ENCODE measurements around the gene ZYG11B.
"Not testable (repeated sequence)": the region's sequence is repeated elsewhere in the genome, so short reads cannot be mapped to it uniquely, and the experiment has no call there.

Gene ZYG11B

GRCh38 chr1:52726265-52727113, at the start of gene ZYG11B:
Gene ZYG11B (plus strand): TSS chr1:52726453. CDS start chr1:52726654, 201 bp downstream.
- DNase-seq, result peak; percentile 91

- no peak for DNase-seq
Measured at GRCh38 chr1:52677076-52677806, 49.0 kb upstream of the ZYG11B start.

DNA sequence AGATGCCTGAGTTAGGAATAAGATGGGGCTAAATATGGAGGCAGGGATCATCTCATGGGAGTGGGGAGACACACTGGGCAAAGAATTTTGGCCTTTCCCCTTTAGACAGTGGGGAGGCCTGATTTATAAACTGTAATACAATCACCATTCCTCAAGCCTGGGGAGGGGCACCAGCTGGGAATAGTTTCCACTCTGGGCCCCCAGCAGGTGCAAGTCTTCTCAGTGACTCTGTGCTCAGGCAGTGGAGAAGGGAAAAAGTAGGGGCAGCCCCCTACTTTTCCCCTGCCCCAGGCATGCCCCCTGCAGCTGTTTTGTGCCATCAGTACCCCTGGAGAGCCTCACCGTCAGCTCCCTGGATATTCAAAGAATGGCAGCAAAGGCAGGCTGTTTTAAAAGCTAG, 47.2 kb upstream of the ZYG11B start:
- DNase-seq, result no peak

DNA sequence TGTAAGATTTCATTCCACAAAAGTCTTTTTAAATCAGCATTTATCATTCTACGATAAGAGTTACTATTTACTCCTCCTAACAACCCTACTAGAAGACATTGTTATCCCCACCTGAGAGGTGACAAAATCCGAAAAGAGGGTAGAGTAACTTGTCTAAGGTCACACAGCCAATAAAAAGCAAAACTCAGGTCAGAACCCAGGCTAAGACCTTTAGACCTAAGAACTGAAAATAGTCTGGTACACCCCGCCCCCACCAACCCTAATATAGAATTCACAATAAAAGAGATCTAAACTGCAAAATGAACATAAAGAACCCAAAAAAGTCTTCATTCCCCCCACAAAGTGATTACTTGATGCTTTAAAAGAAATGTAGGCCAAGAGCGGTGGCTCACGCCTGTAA, 46.8 kb upstream of the ZYG11B start:
- DNase-seq, result no peak

GRCh38 chr1:52680353-52680752, 45.9 kb upstream of the ZYG11B start:
- no peak for DNase-seq

- DNase-seq, result no peak
Measured at GRCh38 chr1:52681136-52681535, 45.1 kb upstream of the ZYG11B start.

- DNase-seq, result no peak
Measured at GRCh38 chr1:52683367-52683940, 42.8 kb upstream of the ZYG11B start.

- no peak for DNase-seq
Measured at GRCh38 chr1:52684545-52684944, 41.7 kb upstream of the ZYG11B start.

- DNase-seq, result peak; percentile 63
Measured at GRCh38 chr1:52686261-52686751, 39.9 kb upstream of the ZYG11B start.

DNA sequence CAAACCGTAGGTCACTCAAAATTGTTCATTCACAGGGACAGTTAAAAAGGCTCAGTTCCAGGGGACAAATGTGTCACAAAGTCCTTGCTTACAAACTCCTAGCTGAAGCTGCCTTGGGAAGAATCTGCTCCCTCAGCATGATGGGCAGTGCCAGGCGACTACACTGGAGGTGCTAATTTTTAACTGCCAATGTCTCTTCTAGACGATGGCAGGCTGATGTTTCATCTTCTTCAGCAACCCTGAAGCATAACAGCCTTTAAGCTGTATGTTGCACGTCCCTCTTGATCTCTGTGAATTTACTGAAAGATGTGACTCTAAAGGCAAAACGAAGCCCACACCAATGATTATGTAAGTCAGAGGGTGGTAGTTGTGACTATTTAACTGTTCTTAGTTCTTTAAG, 39.4 kb upstream of the ZYG11B start:
- DNase-seq, result no peak

DNA sequence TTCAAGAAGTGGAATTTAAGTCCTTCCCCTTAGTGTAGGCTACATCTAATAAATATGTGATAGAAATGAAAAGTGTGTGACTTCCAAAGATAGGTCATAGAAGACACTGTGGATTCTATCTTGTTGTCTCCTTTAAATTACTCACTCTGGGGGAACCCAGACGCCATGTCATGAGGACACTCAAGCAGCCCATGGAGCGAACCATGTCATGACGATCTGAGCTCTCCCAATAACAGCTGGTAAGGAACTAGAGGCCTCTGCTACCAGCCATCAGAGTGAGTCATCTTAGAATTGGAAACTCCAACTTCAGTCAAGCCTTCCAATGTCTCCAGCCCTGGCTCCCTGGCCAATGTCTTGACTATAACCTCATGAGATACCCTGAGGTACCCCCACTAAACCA, 34.4 kb upstream of the ZYG11B start:
- DNase-seq, result no peak

DNA sequence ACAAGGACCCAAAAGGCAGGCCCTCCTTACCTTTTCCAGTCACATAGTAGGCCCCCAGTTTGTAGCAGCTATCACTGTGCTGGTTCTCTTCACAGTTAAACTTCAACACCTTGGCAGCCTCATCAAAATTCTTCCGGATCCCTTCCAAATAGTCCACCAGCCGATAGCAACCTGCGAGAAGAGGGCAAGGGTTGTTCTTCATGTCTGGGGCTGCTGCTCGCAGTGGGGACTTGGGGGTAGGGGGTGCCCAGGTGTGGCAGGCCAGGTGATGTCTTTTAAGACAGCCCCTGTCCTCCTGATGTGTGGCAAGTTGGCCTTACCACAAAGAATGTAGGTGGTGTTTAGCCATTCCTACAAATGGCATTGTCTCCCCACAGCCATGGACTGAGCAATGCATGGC, 33.6 kb upstream of the ZYG11B start:
- no peak for DNase-seq

DNA sequence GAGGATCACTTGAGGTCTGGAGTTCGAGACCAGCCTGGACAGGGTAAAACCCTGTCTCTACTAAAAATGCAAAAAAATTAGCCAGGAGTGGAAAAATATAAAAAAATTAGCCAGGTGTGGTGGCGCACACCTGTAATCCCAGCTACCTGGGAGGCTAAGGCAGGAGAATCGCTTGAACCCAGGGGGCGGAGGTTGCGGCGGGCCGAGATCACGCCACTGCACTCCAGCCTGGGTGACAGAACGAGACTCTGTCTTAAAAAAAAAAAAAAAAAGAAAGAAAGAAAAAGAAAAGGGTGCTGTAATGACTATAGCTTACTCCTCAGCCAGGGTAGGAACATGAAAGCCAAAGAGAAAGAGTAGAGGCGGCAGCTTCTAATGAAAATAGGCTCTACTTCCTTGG, 32.9 kb upstream of the ZYG11B start:
- DNase-seq, result not testable (repeated sequence)

- DNase-seq, result no peak
Measured at GRCh38 chr1:52693843-52694242, 32.4 kb upstream of the ZYG11B start.

- no peak for DNase-seq
Measured at GRCh38 chr1:52695627-52696026, 30.6 kb upstream of the ZYG11B start.

- DNase-seq, result peak; percentile 91
Measured at GRCh38 chr1:52697795-52698674, 28.2 kb upstream of the ZYG11B start, which contains the start of gene COA7. Gene COA7 (minus strand): TSS chr1:52698347. CDS start chr1:52698326, 21 bp downstream.

- DNase-seq, result peak; percentile 96
Measured at GRCh38 chr1:52702886-52703787, 23.1 kb upstream of the ZYG11B start.

DNA sequence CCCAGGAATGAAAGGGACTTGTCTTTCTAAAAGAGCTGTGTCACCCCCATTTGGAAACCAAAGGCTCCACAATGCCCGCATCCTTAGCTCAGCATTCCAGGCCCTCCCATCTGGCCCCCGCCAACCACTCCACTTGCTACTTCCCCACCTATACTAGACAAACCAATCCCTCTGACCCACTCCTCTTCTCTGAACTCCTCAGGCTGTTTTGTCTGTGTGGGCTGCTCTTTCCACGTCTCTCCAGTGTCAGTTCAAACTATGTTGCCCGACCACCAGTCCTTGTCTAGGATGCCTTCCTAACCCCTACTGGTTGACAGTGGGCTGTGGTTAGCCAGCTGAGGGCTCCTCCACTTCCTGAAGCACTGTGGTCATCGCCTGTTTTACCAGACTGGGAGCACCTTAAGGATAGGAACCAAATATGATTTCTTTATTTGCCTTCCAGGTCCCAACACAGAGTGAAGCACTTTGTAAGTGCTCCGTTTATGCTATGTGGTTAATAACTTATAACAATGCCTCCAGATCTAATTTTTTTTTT, 20.1 kb upstream of the ZYG11B start:
- DNase-seq, result no peak

- no peak for DNase-seq
Measured at GRCh38 chr1:52706941-52707926, 19.0 kb upstream of the ZYG11B start.
